Body of pancreas (tissue), 4 donors: Measurements from ENCODE around the gene ZFAND3. TPM values are rescaled to one million over a fixed set of nuclear protein-coding genes. Genes with fewer than 3 reads are reported as not detected.

Experiments used
- ATAC-seq: fragments of 150-250 bp; one replicate; pipeline ENCODE4 v1.9.1; 2016
- DNase-seq, 4 donors: peaks; one replicate each; pipeline ENCODE4 v3.0.0-alpha.2; 2019
- H3K27ac ChIP-seq, 4 donors: fragments of 200-600 bp; sonication (generic); 1 replicate in 3 of 4; 2 replicates in 1 of 4; pipeline versions ENCODE4 v1.5.1 to v1.6.1; 2016 to 2019; ENCODE audit warnings: mild to moderate bottlenecking in 1 of 4, mixed read lengths in 1 of 4, moderate library complexity in 1 of 4
- H3K27me3 ChIP-seq, 2 donors: fragments of 200-600 bp; sonication (generic); one replicate each; pipeline ENCODE4 v1.6.0; 2016; ENCODE audit warnings: mild to moderate bottlenecking in 1 of 2
- H3K36me3 ChIP-seq, 2 donors: fragments of 200-600 bp; sonication (generic); replicated peaks in 1 of 2; 2 replicates each; pipeline ENCODE4 v1.5.1; 2016; ENCODE audit warnings: low read depth in 2 of 2; ENCODE audit not compliant: insufficient read depth in 1 of 2
- H3K4me1 ChIP-seq: fragments of 200-600 bp; sonication (generic); one replicate; pipeline ENCODE4 v1.6.0; 2016
- H3K4me3 ChIP-seq, 2 donors: fragments of 200-600 bp; sonication (generic); 1 replicate in 1 of 2; 2 replicates in 1 of 2; pipeline ENCODE4 v1.5.1; 2016 to 2019
- H3K9me3 ChIP-seq, 3 donors: fragments of 200-600 bp; sonication (generic); 1 replicate in 2 of 3; 2 replicates in 1 of 3; pipeline ENCODE4 v1.5.1; 2016
- CTCF ChIP-seq, 7 experiments: fragments of 450-650 bp in 4 of 7; fragments of 200-600 bp in 3 of 7; sonication (generic) in 3 of 7; IDR thresholded peaks; one replicate each; pipeline ENCODE4 v1.5.1; 2016 to 2019; ENCODE audit warnings: antibody characterized with exemption in 7 of 7
- POLR2A ChIP-seq, 3 donors: fragments of 450-650 bp; IDR thresholded peaks; one replicate each; pipeline ENCODE4 v1.6.1; 2016; ENCODE audit warnings: antibody characterized with exemption in 3 of 3, mild to moderate bottlenecking in 2 of 3
- WGBS, 2 donors: methylation state at CpG; one replicate each; pipeline ENCODE4 v1.1.5; 2017; 5-methylcytosine and 5-hydroxymethylcytosine counted together
- intact Hi-C: fragments of 100-400 bp; cut with DNase I; formaldehyde crosslinking; loops from one replicate; pipeline ENCODE4 v1.15.1; 2023
- total RNA-seq, 2 donors: library from RNA; depleted of rRNA; stranded (reverse); fragments of >200 nt; gene quantifications; one replicate each; pipeline ENCODE4 v1.1.0, GENCODE V29; 2016

ZFAND3 gene
- total RNA-seq, 2 donors from 2014 or later: 20.8 to 27.0 TPM

- TF ChIP-seq CTCF (IDR thresholded peaks at IDR 0.05): no peak
- TF ChIP-seq POLR2A (IDR thresholded peaks at IDR 0.05): no peak
- 89 to 96% methylated on average over 1 of the region's 1 CpG for WGBS, 2 donors
- ATAC-seq: no peak
- Histone ChIP-seq H3K27me3 (no peaks in the 10 kb centered on the region), H3K4me1 (peaks cover 8% of the 10 kb centered on the region), H3K36me3 (no peaks in the 10 kb centered on the region), H3K27ac (no peak overlapping the region), H3K9me3 (no peaks in the 10 kb centered on the region), H3K4me3 (no peak overlapping the region)
- intact Hi-C loops: no loop called here
- no peak for DNase-seq
These were observed 103.0 kb downstream of the ZFAND3 start for GRCh38 chr6:37922563-37922962.

- Histone ChIP-seq H3K36me3 (no peaks in the 10 kb centered on the region), H3K9me3 (no peaks in the 10 kb centered on the region), H3K27me3 (no peaks in the 10 kb centered on the region), H3K4me1 (peaks cover 8% of the 10 kb centered on the region), H3K4me3 (no peak overlapping the region), H3K27ac (no peak overlapping the region)
- ATAC-seq: no peak
- DNase-seq: no peak
- intact Hi-C loops: no loop called here
- TF ChIP-seq CTCF (IDR thresholded peaks at IDR 0.05) (no peak), POLR2A (IDR thresholded peaks at IDR 0.05) (no peak)
These were observed 104.0 kb downstream of the ZFAND3 start for GRCh38 chr6:37923514-37923913.

- Histone ChIP-seq H3K27me3 (no peaks in the 10 kb centered on the region), H3K36me3 (no peaks in the 10 kb centered on the region), H3K4me1 (peaks cover 5% of the 10 kb centered on the region), H3K27ac (no peak overlapping the region), H3K4me3 (no peak overlapping the region), H3K9me3 (no peaks in the 10 kb centered on the region)
- 68 to 79% methylated on average over 4 of the region's 4 CpGs for WGBS, 2 donors
- ATAC-seq: no peak
- TF ChIP-seq CTCF (IDR thresholded peaks at IDR 0.05): no peak
- no peak for TF ChIP-seq POLR2A (IDR thresholded peaks at IDR 0.05)
- no peak for DNase-seq
- intact Hi-C loops: no loop called here
These were observed 107.1 kb downstream of the ZFAND3 start for GRCh38 chr6:37926661-37927060.

- DNase-seq (no peak), ATAC-seq (no peak)
- Histone ChIP-seq H3K4me1 (peaks cover 12% of the 10 kb centered on the region), H3K27ac (no peak overlapping the region), H3K27me3 (no peaks in the 10 kb centered on the region), H3K36me3 (no peaks in the 10 kb centered on the region), H3K9me3 (no peaks in the 10 kb centered on the region), H3K4me3 (no peak overlapping the region)
- WGBS, 2 donors: 95 to 100% methylated on average over 4 of the region's 4 CpGs
- intact Hi-C loops: no loop called here
- TF ChIP-seq POLR2A (IDR thresholded peaks at IDR 0.05): no peak
- no peak for TF ChIP-seq CTCF (IDR thresholded peaks at IDR 0.05)
These were observed 108.7 kb downstream of the ZFAND3 start for GRCh38 chr6:37928217-37928616.

- intact Hi-C loops: no loop called here
- Histone ChIP-seq H3K27me3 (no peaks in the 10 kb centered on the region), H3K36me3 (no peaks in the 10 kb centered on the region), H3K9me3 (no peaks in the 10 kb centered on the region), H3K4me3 (no peak overlapping the region), H3K27ac (no peak overlapping the region), H3K4me1 (peaks cover 12% of the 10 kb centered on the region)
- ATAC-seq (no peak), DNase-seq (no peak)
- TF ChIP-seq CTCF (IDR thresholded peaks at IDR 0.05) (no peak), POLR2A (IDR thresholded peaks at IDR 0.05) (no peak)
- 68 to 75% methylated on average over 4 of the region's 4 CpGs for WGBS, 2 donors
These were observed 110.9 kb downstream of the ZFAND3 start for GRCh38 chr6:37930288-37930971.
